Stimulated activated CD4-positive, alpha-beta T cell treated with anti-CD3 and anti-CD28 coated beads, Interleukin-15, amount 100 ng/mL, for 48 hours (primary cell): ENCODE measurements around the gene EFNB1.

Source experiments
- DNase-seq, 2 donors: peaks; one replicate each; pipeline ENCODE4 v3.0.0-alpha.2; 2020; ENCODE audit warnings: low read depth in 2 of 2

The EFNB1 gene

DNA sequence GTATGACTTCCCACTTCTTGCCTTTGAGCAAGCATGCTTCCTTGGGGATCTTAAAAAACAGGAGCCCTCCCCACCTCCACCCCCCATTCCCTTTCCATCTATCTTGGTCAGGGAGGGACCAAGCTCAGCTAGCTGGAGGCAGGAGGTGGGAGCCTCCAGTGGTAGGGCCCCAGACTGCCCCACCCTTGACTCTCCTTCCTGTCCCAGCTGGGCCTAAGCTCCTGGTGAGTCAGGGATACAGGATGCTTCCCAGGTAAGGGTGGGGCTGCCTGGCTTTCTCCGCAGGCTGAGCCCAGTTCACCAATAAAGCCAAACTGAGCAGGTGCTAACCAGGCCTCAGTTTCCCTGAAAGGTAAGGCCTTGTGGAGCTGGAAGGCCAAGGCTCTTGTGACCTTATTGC is 15.2 kb downstream of the EFNB1 start:
- DNase-seq, result no peak

DNA sequence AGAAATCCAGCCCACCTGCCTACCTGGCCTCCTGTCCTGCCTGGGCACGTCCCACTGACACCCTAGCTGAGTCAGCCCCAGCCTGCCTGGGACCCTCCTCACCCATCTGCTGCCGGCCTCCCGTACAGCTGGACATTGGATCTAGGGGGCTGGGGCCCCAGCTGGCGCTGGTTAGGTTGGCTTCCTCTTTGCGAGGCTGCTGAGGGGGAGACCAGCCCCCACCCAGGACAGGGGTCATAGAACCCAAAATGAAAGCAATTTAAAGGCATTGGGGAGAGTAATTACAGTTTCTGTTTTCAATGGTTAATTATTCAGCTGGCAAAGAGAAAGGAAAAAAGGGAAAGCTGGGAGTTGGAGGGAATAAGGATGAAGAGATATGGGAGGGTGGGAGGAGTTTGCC is 15.8 kb downstream of the EFNB1 start:
- no peak for DNase-seq

DNA sequence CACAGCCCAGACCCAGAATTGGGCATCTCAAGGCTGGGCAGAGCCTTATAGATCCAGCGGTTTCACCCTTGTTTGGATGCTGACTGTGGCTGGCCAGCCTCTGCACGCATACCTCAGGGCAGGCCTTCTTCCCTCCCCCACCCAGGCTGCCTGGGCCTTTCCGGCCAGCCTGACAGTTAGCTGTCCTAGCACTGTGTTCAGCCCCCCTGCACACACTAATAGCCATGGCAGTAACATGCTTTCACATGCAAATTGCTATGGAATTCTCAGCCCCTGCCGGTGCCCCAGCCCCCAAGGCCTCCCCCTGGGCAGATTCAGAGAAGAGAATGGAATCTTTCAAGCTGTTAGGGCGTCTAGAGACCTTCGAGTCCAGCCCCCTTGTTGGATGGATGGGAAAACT is 17.7 kb downstream of the EFNB1 start:
- no peak for DNase-seq

DNA sequence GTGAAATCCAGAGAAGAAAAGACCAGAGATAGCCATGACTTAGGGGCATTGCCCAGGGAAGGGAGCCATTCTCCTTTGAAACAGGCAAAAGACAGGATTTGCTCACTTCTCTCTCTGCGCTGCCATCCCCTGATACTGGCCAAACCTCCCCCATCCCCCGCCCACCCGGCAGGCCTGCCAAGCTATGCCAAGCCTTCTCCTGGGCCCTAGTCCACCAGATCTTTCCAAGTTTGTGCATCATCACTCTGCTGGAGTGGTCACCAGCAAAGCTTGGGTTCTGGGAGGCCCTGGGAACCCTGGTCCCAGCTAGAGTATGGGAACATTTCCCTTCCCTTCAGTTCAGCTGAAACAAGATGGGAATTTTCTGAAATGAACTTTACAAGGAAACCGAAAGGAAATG is 18.4 kb downstream of the EFNB1 start:
- no peak for DNase-seq

DNA sequence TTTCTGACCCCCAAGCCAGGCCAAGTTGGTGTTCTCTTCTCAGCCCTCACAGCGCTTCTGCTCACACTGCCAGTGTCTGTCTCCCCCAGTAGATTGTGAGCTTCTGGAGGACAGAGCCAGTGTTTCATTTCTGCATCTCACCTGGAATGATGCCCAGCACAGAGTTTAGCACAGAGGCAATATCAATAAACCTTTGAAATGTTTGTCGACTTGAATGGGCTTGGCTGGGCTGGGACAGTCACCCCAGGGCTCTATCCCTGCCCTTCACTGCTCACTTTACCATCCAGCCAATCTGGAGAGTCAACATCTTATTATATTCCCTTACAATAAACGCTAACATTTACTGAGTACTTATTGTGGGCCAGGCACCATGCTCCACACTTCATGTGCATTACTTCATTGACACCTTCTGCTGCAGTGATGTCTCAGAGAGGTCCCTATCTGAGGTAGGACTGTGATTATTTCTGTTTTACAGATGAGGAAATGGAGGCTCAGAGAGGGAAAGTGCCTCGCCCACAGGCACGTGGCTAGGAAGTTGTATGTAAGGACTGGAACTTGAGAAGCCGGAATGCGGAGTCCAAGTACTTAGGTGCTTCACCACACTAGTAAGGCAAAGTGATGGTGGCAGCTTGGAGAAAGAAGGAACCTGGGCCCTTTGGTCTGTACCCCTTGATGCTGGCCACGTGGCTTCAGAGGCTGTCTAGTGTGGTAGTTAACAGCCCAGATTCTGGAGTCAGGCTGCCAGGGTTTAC is 19.5 kb downstream of the EFNB1 start:
- DNase-seq, result no peak

DNA sequence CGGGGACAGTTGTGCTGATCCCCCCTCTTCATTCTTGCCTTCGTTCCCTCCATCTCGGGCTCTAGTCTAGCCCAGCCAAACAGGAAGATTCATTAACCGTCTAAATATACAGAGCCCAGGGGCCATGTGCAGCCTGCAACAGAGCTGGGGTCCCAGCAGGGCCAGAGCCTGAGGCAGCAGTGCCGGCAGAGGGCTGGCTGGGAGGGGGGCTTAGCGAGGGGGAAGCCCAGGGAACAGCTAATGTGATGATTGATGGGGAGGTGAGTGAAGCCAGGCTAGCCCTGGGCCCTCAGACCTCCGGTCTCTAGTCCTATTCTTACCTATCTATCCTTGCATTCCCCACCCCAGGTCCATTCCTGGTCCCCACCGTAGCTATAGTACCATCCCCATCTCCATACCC is 22.3 kb downstream of the EFNB1 start:
- DNase-seq, result no peak

DNA sequence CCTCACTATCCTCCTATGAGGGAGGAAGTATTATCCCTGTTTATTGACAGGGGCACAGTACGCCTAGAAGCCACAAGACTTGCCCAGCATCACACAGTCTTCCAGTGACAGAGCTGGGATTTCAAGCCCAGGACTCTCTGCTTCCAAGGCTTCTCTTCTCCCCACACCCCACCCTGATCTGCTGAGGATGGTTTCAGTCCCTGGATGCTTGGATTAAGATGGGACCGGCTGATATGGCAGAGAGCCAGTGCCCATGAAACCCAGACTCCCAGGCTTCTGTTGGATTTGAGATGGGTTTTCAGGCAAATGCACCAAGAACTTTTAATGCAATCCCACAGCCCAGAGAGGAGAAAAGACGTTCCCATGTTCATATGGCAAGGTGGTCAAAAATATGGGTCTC is 23.2 kb downstream of the EFNB1 start:
- DNase-seq, result no peak

DNA sequence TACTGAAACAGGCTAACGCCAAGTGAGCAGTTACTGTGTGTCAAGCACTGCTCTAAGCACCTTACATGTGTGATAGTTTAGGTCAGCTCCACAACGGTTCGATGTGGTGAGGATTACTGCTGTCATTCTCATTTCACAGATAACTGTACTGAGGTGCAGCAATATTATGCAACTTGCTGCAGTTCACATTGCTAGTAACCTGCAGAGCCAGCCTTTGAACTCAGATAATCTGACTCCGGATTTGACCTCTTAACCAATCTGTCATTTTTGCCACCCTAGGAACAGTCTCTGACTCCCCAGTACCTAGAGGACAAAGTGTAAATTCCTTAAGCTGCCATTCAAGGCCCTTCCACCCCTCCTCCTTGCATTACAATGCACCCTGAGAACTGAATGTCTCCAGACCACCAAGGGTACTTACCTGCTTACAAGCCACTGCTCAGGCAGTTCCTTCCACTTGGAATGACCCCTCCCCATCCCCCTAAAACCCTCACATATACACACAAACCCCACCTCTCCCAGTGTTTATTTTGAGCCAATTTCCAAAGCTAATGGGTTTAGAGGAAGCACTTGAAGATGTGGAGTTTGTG is 24.9 kb downstream of the EFNB1 start:
- no peak for DNase-seq

DNA sequence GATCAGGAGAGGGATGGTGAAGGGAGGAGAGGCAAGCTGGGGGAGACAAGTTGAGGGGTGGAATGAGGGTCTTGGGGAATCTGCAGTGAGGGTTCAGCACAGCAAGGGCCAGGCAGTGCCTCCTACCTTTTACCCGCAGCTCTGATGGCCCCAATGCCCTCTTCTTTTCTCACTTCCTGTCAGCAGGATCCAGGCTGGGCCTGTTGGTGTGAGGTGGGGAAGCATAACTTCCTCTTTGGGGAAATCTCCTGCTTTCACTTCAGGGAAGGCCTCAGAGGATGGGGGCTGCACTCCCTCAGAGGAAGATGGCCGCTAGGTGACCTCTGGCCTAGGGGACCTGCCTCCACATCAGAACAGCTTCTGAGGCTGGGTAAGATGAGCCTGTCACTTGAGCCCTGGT is 36.5 kb downstream of the EFNB1 start:
- DNase-seq, result no peak

DNA sequence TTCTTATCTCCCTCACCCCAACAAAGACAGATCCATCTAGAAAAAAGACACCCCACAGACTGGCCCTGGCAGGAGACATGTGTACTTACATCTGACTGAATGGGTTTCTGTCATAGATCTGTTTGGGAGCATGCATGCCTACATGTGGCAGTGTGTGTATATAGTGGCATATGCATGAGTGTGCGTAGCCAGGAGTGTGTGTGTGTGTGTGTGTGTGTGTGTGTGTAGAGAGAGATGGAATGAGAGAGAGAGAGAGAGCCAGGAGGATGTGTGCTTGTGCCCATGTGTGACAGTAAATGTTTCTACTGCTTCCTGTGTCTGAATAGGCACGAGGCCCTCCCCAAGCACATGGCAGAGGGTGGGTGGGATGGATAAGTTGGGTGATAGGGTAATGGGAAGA is 37.1 kb downstream of the EFNB1 start:
- no peak for DNase-seq

DNA sequence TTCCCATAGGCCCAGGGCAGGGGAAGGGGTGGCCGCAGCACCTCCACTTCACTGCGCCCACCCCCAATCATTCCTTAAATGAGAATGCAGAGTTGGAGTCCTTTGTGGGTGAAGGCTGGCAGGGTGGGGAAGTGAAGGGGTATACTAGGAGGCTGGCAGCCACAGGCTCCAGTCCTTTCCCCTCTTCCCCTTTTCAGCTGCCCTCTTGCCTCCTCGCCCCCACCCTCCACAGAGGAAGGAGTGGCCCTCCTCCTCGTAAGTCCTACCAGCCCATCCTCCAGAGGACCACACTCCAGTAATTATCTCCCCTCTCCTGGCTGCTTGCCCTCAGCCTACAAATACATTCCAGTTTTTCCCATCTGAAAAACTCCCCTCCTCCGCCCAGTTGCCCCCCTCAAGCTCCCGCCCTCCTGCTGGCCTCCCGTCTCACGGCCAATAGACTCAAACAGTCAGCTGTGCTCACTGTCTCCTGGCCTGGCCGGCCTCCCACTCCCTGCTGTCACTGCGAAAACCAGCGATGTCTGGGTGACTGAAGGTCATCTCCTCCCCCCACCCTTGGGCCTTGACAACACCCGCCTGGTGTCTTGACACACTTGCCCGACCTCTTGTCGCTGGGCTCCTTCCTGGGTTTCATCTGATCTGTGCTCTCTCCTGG is 38.8 kb downstream of the EFNB1 start:
- no peak for DNase-seq

DNA sequence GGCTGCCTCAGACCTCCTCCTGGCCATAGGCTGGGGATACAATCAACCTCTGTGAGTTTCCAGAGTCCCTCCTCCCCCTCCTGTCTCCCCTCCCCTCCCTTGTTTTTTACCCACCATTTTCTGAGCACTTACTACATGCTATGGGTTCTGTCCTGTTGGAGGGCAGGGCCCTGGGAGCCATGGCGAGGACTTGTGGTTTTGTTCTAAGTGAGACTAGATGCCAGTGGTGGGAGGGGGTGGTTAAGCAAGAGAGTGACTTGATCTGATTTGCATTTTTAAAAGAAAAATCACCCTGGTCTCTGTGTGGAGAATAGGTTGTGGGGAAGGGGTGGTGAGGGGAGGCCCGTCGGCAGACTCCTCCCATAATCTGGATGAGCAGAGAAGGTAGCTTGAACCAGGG is 39.5 kb downstream of the EFNB1 start:
- no peak for DNase-seq

DNA sequence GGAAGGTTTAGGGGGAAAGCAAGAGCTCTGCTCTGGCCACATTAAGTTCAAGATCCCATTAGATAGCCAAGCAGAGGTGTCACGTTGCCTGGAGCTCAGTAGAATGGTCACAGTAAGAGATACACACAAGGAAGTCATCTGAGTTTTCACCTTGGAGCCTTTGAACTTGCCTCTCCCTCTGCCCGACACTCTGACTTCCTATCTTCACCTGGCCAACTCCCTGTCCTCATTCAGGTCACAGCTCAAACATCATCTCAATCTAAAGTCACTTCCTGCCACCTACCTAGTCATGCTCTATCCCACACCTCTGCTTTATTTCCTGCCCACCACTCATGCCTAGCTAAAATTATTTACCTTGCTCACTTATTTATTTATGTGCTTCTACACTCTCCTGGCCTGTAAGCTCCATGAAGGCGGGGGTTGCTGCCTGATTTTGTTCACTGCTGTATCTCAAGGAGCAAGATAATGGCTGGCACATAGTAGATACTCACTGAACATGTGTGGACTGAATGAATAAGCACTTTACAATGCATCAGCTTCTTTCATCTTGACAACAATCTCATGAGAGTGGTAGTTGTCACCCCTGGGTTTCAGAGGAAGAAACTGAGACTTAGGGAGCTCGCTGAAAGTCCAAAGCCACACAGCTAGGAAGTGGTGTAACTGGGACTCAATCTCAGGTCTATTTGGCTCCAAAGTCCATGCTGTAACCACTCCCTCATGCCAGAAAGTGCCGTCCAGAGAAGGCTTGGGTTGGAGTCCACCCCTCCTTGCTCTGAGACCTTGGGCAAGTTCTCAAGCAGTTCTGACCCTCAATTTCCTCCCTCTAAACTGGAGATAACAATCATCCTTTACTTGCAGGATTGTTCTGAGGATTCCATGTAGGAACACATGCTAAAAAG is 40.3 kb downstream of the EFNB1 start:
- no peak for DNase-seq

DNA sequence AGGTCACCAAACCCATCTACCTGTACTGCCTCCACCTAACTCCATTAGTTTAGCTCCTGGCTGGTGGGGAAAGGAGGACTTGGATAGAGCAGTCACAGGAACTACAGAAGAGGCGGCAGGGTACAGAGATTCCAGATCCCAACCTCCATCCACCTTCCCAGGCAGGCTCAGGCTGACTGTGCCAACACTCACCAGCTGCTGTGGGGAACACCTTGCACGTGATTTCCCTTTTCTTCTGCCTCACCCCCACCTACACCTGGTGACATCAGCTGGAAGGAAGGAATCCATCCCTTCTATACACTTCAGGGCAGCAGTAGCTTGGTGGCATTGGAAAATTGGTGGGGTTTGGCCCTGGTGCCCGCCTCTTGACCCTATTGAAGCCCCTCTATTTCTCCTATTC is 41.5 kb downstream of the EFNB1 start:
- no peak for DNase-seq

DNA sequence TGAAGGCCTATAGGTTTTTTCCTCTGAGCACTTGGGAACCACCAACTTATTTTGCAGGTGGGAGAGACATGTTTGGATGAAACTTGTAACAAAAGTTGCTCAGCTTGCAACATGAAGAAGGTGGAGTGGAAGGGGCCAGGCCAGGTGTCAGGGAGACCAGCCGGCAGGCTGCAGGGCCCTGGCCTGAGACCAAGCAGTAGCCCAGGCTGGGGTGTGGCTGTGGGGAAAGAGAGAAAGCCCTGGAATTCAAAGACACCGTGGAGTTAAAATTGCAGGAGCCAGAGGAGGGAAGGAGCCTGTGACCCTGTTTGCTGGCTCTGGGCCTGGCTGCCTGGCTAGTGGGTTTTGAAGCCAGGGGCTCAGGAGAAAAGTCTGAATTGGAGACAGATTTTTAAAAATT is 43.4 kb downstream of the EFNB1 start:
- no peak for DNase-seq

DNA sequence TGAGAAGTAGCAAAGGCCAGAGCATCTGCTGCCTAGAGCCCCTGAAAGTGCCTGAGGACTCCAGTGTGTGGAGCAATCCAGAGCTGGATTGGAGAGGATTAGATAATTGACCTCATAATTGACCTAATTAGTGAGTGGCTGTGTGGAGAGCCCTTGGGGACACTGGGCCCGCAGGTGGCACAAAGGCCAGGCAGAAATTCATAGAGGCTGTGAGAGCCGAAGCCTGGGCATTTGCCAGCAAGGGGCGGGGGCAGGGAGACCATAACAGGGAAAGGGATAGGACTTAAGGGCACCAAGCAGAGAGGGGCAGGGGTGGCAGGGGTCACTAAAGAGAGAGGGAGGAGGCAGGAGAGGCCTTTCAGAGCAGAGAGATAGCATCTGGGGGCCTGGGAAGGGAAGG is 45.3 kb downstream of the EFNB1 start:
- no peak for DNase-seq

DNA sequence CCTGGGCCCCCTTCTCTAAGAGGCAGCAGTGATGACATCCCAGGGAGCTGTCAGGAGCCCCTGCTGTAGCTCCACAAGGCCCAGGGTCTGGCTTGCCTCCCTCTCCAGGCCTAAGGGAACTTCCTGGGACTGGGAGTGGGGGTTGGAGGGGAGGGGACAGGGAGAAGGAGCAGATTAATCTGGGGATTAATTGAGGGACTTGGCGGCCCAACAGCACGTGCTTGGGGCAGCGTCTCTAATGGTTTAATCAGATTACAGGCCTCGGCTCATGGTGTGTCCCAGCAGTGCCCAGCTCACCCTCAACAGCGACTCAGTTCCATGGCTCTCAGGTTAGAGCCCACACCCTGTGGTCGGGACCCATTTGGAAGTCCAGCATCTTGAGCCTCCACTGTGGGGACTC is 47.9 kb downstream of the EFNB1 start:
- no peak for DNase-seq

DNA sequence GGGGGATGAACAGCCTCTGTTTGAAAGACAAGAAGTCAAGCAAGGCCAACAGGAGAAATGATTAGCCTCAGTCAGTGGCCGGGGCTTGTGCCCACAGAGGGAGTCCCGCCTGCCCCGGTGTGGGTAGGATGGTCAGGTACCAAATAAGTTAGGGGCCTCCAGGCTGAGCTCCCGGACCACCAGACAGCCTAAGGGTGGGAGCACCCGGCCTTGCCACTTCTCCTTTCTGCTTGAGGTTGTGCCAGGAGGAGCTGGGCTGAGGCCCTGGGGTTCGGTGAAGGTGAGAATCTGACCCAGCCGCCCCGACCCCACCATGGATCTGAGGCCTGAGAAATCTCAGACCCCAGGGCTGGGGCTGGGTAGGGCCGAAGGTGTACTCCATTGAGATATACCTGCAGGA is 48.8 kb downstream of the EFNB1 start:
- DNase-seq, result no peak

DNA sequence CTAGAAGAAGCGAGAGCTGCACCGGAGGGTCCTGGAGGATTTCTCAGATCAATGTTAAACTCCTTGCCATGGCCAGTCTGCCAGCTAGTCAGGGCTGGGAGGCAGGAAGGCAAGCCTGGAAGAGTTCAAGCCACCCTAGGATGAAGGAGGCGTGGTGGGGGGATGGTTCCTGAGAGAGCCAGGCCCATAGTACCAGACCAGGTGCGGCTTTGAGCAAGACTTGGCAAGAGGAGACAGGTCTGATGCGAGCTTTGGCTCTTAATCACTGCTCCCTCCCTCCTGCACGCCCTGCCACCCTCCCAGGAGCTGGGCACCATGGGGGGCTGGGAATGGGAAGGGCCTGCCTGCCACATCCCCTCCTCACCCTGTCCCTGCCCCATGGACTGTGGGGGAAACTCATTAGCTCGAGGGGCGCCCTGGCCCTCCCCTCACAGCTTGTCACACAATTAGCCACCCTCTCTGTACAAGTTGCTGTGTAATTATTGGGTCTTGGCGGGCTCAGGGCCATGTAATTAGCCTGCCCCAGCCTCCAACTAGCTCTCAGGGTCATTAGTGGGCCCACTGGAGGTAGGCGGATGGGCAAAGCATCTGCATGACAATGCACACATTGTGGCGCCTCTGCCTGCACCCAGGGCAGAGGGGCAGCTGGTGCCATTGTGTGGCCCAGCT is 50.3 kb downstream of the EFNB1 start:
- no peak for DNase-seq

DNA sequence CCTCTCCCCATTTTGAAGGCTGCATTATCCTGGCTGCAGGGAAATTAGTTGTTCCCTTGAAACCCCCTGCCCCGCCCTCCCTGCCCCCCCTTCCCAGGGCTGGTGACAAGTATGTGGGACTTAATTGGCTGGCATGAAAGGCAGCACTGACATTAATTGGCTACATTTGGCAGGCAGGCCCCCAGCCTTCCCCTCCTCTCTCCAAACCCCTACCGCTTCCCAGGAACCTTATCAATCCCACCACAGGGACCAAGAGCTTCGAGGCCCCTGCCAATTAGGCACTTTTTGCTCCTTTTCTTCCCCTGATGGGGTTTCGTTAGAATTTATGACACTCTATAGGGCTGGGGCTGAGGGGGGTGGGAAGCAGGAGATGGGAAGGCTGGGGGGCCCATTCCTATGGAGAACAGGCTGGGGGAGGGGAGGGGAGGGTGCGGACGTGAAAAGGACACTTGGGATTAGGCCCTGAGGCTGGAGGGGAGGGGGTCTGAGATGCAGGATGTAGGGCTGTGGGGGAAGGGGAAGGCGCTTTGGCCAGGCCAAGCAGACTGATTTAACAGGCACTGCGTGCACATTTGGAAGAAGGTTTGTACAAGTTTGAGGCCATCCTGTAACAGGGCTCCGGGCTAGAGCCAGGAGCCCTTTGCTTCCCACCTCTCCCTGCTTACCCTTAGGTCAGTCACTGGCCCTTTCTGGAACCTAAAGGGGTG is 52.2 kb downstream of the EFNB1 start:
- DNase-seq, result no peak

DNA sequence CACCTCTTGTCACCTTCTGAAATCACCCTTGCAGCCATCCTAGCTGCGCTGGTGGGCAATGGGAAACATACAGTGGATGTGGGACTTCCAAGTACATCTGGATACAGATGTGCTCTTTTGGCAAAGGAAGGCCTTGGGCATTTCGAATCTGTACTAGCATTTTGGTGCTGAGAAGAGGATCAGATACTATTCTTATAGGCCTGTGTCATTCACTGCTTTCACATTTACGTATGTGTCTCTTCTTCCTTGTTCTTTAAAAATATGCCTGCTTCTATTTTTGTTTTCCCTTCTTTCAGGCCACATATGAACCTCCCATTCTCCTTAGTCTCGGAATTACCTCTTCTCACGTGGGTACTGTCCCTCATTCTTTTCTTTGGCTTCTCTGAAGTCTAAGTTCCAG is 53.1 kb downstream of the EFNB1 start:
- no peak for DNase-seq
